GM12878 (cell line): Measurements from ENCODE around the gene MOK. TPM values are rescaled to one million over a fixed set of nuclear protein-coding genes. Genes with fewer than 3 reads are reported as not detected.

Experiments
- ATAC-seq: fragments of 200-7000 bp; cut with Tn5 transposase; 3 replicates; pipeline ENCODE4 v1.9.1; 2020; ENCODE audit warnings: mild to moderate bottlenecking, moderate library complexity
- BruUV-seq: library from RNA; stranded (reverse); fragments of 400-500 nt; replicated peaks from 2 replicates; lab custom pipeline; 2021; lab: Mats Ljungman, UMichigan
- CTCF ChIA-PET: fragments of 300-600 bp; sonication (Branson Sonifier 250); formaldehyde crosslinking; extraction: SDS; loops from one replicate; lab custom pipeline; 2021; ENCODE audit warnings: inconsistent platforms; lab: Yijun Ruan, JAX
- POLR2A ChIA-PET: fragments of 350-600 bp; formaldehyde crosslinking; extraction: SDS; loops from one replicate; lab custom pipeline; 2021; ENCODE audit warnings: inconsistent platforms; lab: Charles Lee
- RAD21 ChIA-PET: fragments of 300-600 bp; sonication (Branson Sonifier 250); formaldehyde crosslinking; loops from one replicate; lab custom pipeline; 2023; ENCODE audit warnings: antibody characterized with exemption; ENCODE audit not compliant: unreplicated experiment; lab: Charles Lee
- SMC1A ChIA-PET: fragments of 300-600 bp; sonication (Branson Sonifier 250); formaldehyde crosslinking; loops from one replicate; lab custom pipeline; 2023; ENCODE audit not compliant: unreplicated experiment, uncharacterized antibody; lab: Charles Lee
- DNase-seq: peaks from one replicate; pipeline ENCODE4 v3.0.0-alpha.2; 2011; ENCODE audit warnings: low read depth, low spot score
- FAIRE-seq: peaks from 3 replicates; lab custom pipeline; 2011; peaks lifted over from hg19 to GRCh38; lab: Jason Lieb, UNC
- H2AFZ ChIP-seq: 2 replicates; pipeline ENCODE4 v1.6.0; 2011; ENCODE audit warnings: low read depth, low read length, control low read depth; ENCODE audit not compliant: control insufficient read depth
- H3K27ac ChIP-seq: 2 replicates; pipeline ENCODE4 v1.5.1; 2011; ENCODE audit warnings: control low read depth; ENCODE audit not compliant: control insufficient read depth, insufficient read depth
- H3K27me3 ChIP-seq, 2 experiments: replicated peaks in 1 of 2; 2 replicates each; pipeline versions ENCODE4 v1.6.0 to v1.6.1; 2011; ENCODE audit warnings: low read length in 1 of 2; ENCODE audit not compliant: control insufficient read depth in 2 of 2, insufficient read depth in 2 of 2
- H3K36me3 ChIP-seq, 2 experiments: 2 replicates each; pipeline ENCODE4 v1.5.1; 2011; ENCODE audit warnings: low read length in 1 of 2; ENCODE audit not compliant: control insufficient read depth in 2 of 2, insufficient read depth in 2 of 2
- H3K4me1 ChIP-seq: 2 replicates; pipeline ENCODE4 v1.6.1; 2011; ENCODE audit warnings: mild to moderate bottlenecking, low read length, moderate library complexity, mixed read lengths; ENCODE audit not compliant: control insufficient read depth, insufficient read depth
- H3K4me2 ChIP-seq: 2 replicates; pipeline ENCODE4 v1.6.0; 2011; ENCODE audit warnings: control low read depth; ENCODE audit not compliant: control insufficient read depth, insufficient read depth
- H3K4me3 ChIP-seq: fragments of 200-600 bp; sonication (generic); 2 replicates; pipeline ENCODE4 v1.5.1; 2016
- H3K79me2 ChIP-seq: 2 replicates; pipeline ENCODE4 v1.6.0; 2011; ENCODE audit warnings: low read length; ENCODE audit not compliant: control insufficient read depth, insufficient read depth
- H3K9ac ChIP-seq: 2 replicates; pipeline ENCODE4 v1.8.0; 2011; ENCODE audit warnings: low read length, control low read depth, mixed read lengths; ENCODE audit not compliant: control insufficient read depth, insufficient read depth
- H3K9me3 ChIP-seq: replicated peaks from 3 replicates; pipeline ENCODE4 v1.5.1; 2011; ENCODE audit warnings: mild to moderate bottlenecking, low read length; ENCODE audit not compliant: control insufficient read depth, insufficient read depth
- H4K20me1 ChIP-seq: 2 replicates; pipeline ENCODE4 v1.6.0; 2011; ENCODE audit not compliant: control insufficient read depth, insufficient read depth
- ATF3 ChIP-seq: IDR thresholded peaks from 2 replicates; pipeline ENCODE4 v1.6.1; 2011; ENCODE audit warnings: low read depth, mild to moderate bottlenecking, low read length, moderate library complexity, borderline replicate concordance; ENCODE audit errors: extremely low read depth
- CBX5 ChIP-seq: sonication (generic); IDR thresholded peaks from 2 replicates; pipeline ENCODE4 v1.6.1; 2016; ENCODE audit warnings: low read depth, moderate library complexity, mild to moderate bottlenecking, inconsistent platforms
- IRF3 ChIP-seq: fragments of 450-650 bp; IDR thresholded peaks from 2 replicates; pipeline ENCODE4 v1.6.1; 2014; ENCODE audit warnings: mild to moderate bottlenecking
- MEF2B ChIP-seq: fragments of 450-650 bp; IDR thresholded peaks from 2 replicates; pipeline ENCODE4 v1.6.1; 2018; ENCODE audit warnings: mild to moderate bottlenecking, moderate library complexity; ENCODE audit not compliant: partially characterized antibody, poor library complexity, severe bottlenecking
- MYC ChIP-seq: IDR thresholded peaks from 2 replicates; pipeline ENCODE4 v1.6.1; 2011; ENCODE audit warnings: mild to moderate bottlenecking, low read length, moderate library complexity, inconsistent platforms; ENCODE audit not compliant: insufficient read depth, insufficient replicate concordance, insufficient read length, severe bottlenecking
- NFXL1 ChIP-seq: fragments of 450-650 bp; IDR thresholded peaks from 2 replicates; pipeline ENCODE4 v1.6.1; 2017; ENCODE audit warnings: antibody characterized with exemption, mild to moderate bottlenecking, borderline replicate concordance
- NFYB ChIP-seq: IDR thresholded peaks from 2 replicates; pipeline ENCODE4 v1.6.1; 2011; ENCODE audit warnings: low read depth, mild to moderate bottlenecking, low read length, improper control_type of control experiment, moderate library complexity; ENCODE audit not compliant: insufficient read depth
- SMAD5 ChIP-seq: IDR thresholded peaks from 2 replicates; pipeline ENCODE4 v1.6.1; 2016; ENCODE audit warnings: antibody characterized with exemption, low read depth
- WGBS: methylation state at CpG from one replicate; pipeline ENCODE4 v1.1.6; 2016; ENCODE audit warnings: low lambda C conversion rate; ENCODE audit not compliant: insufficient replicate concordance, insufficient coverage; ENCODE audit errors: missing lambda C conversion rate; 5-methylcytosine and 5-hydroxymethylcytosine counted together
- in situ Hi-C: fragments of 300-500 bp; cut with MboI; formaldehyde crosslinking; loops from 9 replicates; pipeline ENCODE4 v1.14.3; 2018; ENCODE audit warnings: mixed read lengths
- intact Hi-C: fragments of 100-400 bp; cut with micrococcal nuclease; formaldehyde crosslinking; loops from one replicate; pipeline ENCODE4 v1.14.2; 2022; ENCODE audit not compliant: unreplicated experiment
- polyA plus RNA-seq, 11 experiments: library from polyadenylated mRNA; depleted of rRNA in 4 of 11; unstranded in 6 of 11; stranded (reverse) in 5 of 11; fragments of >200 nt; fragmentation: Nextera tagmentation in 4 of 11; fragmentation: Illumina TruSeq in 1 of 11; extraction: Ambion mirVana in 4 of 11; extraction: Trizol in 1 of 11; gene quantifications; 1 replicate in 1 of 11; 2 replicates in 10 of 11; pipeline versions ENCODE4 v1.2.1 to v1.2.3, GENCODE V29; 2011 to 2016; ENCODE audit warnings: inconsistent platforms in 2 of 11, missing spikeins in 2 of 11, low read depth in 1 of 11
- total RNA-seq, 4 experiments: library from RNA; depleted of rRNA in 3 of 4; stranded (reverse); fragments of >200 nt in 3 of 4; fragmentation: Illumina TruSeq in 1 of 4; extraction: Trizol in 1 of 4; gene quantifications; 2 replicates each; pipeline versions ENCODE4 v1.2.1 to v1.2.3, GENCODE V29; 2013 to 2021
- TF ChIP-seq, protein P1 (sequence below): fragments of 450-650 bp; IDR thresholded peaks from 2 replicates; pipeline ENCODE4 v1.6.1; 2016; ENCODE audit warnings: mild to moderate bottlenecking, moderate library complexity, borderline replicate concordance
- TF ChIP-seq, protein P2 (sequence below): IDR thresholded peaks from 2 replicates; pipeline ENCODE4 v1.6.1; 2011; ENCODE audit warnings: borderline replicate concordance, low read depth, mild to moderate bottlenecking, moderate library complexity, mixed read lengths, low read length; ENCODE audit not compliant: insufficient read depth; ENCODE audit errors: extremely low read length

Gene MOK
- total and polyA plus RNA-seq, 10 of the 15 experiments (the other 5 are each of a cell fraction or from before 2014, with no cell fraction given), result 0.10 to 3.0 (median 1.4) TPM

- Histone ChIP-seq H3K9ac (no peak overlapping the region), H3K27ac (no peak overlapping the region), H3K9me3 (no peaks in the 10 kb centered on the region), H3K4me3 (no peak overlapping the region), H3K79me2 (no peaks in the 10 kb centered on the region), H3K27me3 (no peaks in the 10 kb centered on the region), H2AFZ (no peak overlapping the region), H3K36me3 (peaks cover 0 to 11% of the 10 kb centered on the region in 2 experiments; a peak in 3 of 4 replicates), H3K4me2 (no peak overlapping the region), H3K4me1 (no peaks in the 10 kb centered on the region), H4K20me1 (no peaks in the 10 kb centered on the region)
- in situ Hi-C loops, result no loop called here
- ChIA-PET POLR2A (no interaction called here), SMC1A (no interaction called here), RAD21 (no interaction called here), CTCF (no interaction called here)
- ATAC-seq, result no peak
- DNase-seq, result no peak
- TF ChIP-seq MEF2B (no peak), ATF3 (no peak), NFYB (no peak)
- FAIRE-seq, result no peak
- no TSS peak for BruUV-seq
- intact Hi-C loops, result no loop called here
- 82% methylated on average over 3 of the region's 3 CpGs for WGBS
These were observed 40.3 kb upstream of the MOK start for GRCh38 chr14:102345232-102345631.

- POLR2A ChIA-PET, result no interaction called here
- FAIRE-seq (no peak), DNase-seq (no peak), ATAC-seq (no peak)
- no peaks in the 10 kb centered on the region for H3K9me3 ChIP-seq
- no peak overlapping the region for H2AFZ ChIP-seq
- CTCF ChIA-PET, result no interaction called here
- H3K4me1 ChIP-seq, result no peaks in the 10 kb centered on the region
- SMC1A ChIA-PET, result no interaction called here
- 96% methylated on average over 5 of the region's 5 CpGs for WGBS
- H3K4me3 ChIP-seq, result no peak overlapping the region
- H3K36me3 ChIP-seq, result peaks cover 0 to 11% of the 10 kb centered on the region in 2 experiments; a peak in 3 of 4 replicates
- H3K27me3 ChIP-seq, result no peaks in the 10 kb centered on the region
- no peak overlapping the region for H3K27ac ChIP-seq
- RAD21 ChIA-PET, result no interaction called here
- no TSS peak for BruUV-seq
- no peak overlapping the region for H3K4me2 ChIP-seq
- no peaks in the 10 kb centered on the region for H3K79me2 ChIP-seq
- in situ Hi-C loops, result no loop called here
- H3K9ac ChIP-seq, result no peak overlapping the region
- no peaks in the 10 kb centered on the region for H4K20me1 ChIP-seq
- intact Hi-C loops, result no loop called here
- TF ChIP-seq SMAD5 (no peak), CBX5 (no peak), MYC (no peak), IRF3 (no peak), NFXL1 (no peak)
- TF ChIP-seq, protein P1, sequence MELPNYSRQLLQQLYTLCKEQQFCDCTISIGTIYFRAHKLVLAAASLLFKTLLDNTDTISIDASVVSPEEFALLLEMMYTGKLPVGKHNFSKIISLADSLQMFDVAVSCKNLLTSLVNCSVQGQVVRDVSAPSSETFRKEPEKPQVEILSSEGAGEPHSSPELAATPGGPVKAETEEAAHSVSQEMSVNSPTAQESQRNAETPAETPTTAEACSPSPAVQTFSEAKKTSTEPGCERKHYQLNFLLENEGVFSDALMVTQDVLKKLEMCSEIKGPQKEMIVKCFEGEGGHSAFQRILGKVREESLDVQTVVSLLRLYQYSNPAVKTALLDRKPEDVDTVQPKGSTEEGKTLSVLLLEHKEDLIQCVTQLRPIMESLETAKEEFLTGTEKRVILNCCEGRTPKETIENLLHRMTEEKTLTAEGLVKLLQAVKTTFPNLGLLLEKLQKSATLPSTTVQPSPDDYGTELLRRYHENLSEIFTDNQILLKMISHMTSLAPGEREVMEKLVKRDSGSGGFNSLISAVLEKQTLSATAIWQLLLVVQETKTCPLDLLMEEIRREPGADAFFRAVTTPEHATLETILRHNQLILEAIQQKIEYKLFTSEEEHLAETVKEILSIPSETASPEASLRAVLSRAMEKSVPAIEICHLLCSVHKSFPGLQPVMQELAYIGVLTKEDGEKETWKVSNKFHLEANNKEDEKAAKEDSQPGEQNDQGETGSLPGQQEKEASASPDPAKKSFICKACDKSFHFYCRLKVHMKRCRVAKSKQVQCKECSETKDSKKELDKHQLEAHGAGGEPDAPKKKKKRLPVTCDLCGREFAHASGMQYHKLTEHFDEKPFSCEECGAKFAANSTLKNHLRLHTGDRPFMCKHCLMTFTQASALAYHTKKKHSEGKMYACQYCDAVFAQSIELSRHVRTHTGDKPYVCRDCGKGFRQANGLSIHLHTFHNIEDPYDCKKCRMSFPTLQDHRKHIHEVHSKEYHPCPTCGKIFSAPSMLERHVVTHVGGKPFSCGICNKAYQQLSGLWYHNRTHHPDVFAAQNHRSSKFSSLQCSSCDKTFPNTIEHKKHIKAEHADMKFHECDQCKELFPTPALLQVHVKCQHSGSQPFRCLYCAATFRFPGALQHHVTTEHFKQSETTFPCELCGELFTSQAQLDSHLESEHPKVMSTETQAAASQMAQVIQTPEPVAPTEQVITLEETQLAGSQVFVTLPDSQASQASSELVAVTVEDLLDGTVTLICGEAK, result no peak
- TF ChIP-seq, protein P2, sequence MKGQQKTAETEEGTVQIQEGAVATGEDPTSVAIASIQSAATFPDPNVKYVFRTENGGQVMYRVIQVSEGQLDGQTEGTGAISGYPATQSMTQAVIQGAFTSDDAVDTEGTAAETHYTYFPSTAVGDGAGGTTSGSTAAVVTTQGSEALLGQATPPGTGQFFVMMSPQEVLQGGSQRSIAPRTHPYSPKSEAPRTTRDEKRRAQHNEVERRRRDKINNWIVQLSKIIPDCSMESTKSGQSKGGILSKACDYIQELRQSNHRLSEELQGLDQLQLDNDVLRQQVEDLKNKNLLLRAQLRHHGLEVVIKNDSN, result no peak
These were observed 39.5 kb upstream of the MOK start for GRCh38 chr14:102344485-102344884.
